ENCODE measurements around the gene NME3. TPM values are rescaled to one million over a fixed set of nuclear protein-coding genes. Genes with fewer than 3 reads are reported as not detected.

Gene NME3
- total and polyA plus RNA-seq, 2 of the 4 experiments (the other 2 are of a cell fraction), result 12.7 to 41.2 TPM

DNA sequence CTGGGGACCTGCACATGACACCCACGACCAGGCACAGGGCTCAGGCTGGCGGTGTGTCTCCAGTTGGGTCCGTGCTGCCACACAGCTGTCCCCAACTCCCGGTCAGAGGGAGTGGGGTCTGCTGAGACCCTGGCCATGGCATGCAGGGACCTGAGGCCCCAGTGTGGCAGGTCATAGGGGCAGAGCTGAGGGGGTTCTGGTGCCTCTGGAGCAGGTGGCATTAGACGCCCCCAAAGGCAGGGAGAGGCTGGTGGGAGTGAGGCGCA is 15.6 kb upstream of the NME3 start:
- no peak overlapping the region for H3K23ac ChIP-seq (ENCODE audit: low read depth, low read length)
- H3K27me3 ChIP-seq (ENCODE audit: control insufficient read depth, insufficient read depth, low read length), result no peaks in the 10 kb centered on the region
- peaks cover 34% of the 10 kb centered on the region for H3K36me3 ChIP-seq (ENCODE audit: control insufficient read depth, insufficient read depth, low read length)
- no peak overlapping the region for H3K27ac ChIP-seq (ENCODE audit: insufficient read depth, low read length)
- ATAC-seq (ENCODE audit: low read depth), result no peak
- H3K9me1 ChIP-seq (ENCODE audit: insufficient read depth, low read length), result peaks cover 4% of the 10 kb centered on the region; the same call in 1 of the 2 replicates
- no peak overlapping the region for H3K9ac ChIP-seq (ENCODE audit: low read depth, low read length)
- no peak overlapping the region for H2BK5ac ChIP-seq (ENCODE audit: low read depth, low read length, poor library complexity, severe bottlenecking)
- no peaks in the 10 kb centered on the region for H3K4me1 ChIP-seq (ENCODE audit: control insufficient read depth, insufficient read depth, low read length)
- no TSS peak for BruUV-seq (replicated peaks)
- no peak overlapping the region for H2BK15ac ChIP-seq (ENCODE audit: low read depth, low read length)
- H3K9me3 ChIP-seq (ENCODE audit: control insufficient read depth, insufficient read depth, low read length), result no peaks in the 10 kb centered on the region
- H4K91ac ChIP-seq (ENCODE audit: insufficient read depth, low read depth, low read length), result no peak overlapping the region
- H3K4ac ChIP-seq (ENCODE audit: low read depth, low read length), result no peak overlapping the region
- 83% methylated on average over 1 of the region's 6 CpGs; no CpG with 5 or more reads in 1 of the 2 experiments for WGBS, 2 experiments (ENCODE audit: extremely low coverage in 2 of 2, insufficient read length in 1 of 2)
- H2AK5ac ChIP-seq (ENCODE audit: low read depth, low read length), result no peak overlapping the region
- H4K20me1 ChIP-seq (ENCODE audit: insufficient read depth, low read length), result peaks cover 38% of the 10 kb centered on the region
- DNase-seq, result no peak
- H2AFZ ChIP-seq (replicated peaks; ENCODE audit: low read length, poor library complexity), result no peak overlapping the region
- no peak overlapping the region for H2AK9ac ChIP-seq (replicated peaks; ENCODE audit: low read depth, low read length, poor library complexity)
- no peak overlapping the region for H3K14ac ChIP-seq (replicated peaks; ENCODE audit: low read depth, low read length)
- TF ChIP-seq SMC3 (IDR thresholded peaks at IDR 0.05; ENCODE audit: low read depth, low read length) (no peak), POLR2A (IDR thresholded peaks at IDR 0.05; ENCODE audit: low read depth, low read length) (no peak), MAZ (IDR thresholded peaks at IDR 0.05; ENCODE audit: borderline replicate concordance, low read depth, low read length) (no peak)
- TF ChIP-seq, protein P1, sequence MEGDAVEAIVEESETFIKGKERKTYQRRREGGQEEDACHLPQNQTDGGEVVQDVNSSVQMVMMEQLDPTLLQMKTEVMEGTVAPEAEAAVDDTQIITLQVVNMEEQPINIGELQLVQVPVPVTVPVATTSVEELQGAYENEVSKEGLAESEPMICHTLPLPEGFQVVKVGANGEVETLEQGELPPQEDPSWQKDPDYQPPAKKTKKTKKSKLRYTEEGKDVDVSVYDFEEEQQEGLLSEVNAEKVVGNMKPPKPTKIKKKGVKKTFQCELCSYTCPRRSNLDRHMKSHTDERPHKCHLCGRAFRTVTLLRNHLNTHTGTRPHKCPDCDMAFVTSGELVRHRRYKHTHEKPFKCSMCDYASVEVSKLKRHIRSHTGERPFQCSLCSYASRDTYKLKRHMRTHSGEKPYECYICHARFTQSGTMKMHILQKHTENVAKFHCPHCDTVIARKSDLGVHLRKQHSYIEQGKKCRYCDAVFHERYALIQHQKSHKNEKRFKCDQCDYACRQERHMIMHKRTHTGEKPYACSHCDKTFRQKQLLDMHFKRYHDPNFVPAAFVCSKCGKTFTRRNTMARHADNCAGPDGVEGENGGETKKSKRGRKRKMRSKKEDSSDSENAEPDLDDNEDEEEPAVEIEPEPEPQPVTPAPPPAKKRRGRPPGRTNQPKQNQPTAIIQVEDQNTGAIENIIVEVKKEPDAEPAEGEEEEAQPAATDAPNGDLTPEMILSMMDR (conservative IDR thresholded peaks at IDR 0.05; ENCODE audit: low read depth, low read length), result no peak
- no peak overlapping the region for H3K18ac ChIP-seq (ENCODE audit: low read depth, low read length)
- H4K8ac ChIP-seq (ENCODE audit: low read depth in 2 of 2, low read length in 2 of 2), result no peak overlapping the region
- peaks cover 12 to 40% of the 10 kb centered on the region in 2 experiments; a peak in 3 of 4 replicates for H3K79me1 ChIP-seq (ENCODE audit: low read depth in 1 of 2, low read length in 2 of 2)
- no peak overlapping the region for H2BK120ac ChIP-seq (ENCODE audit: low read depth, low read length)
- no peak overlapping the region for H3K4me2 ChIP-seq (ENCODE audit: low read depth, low read length)
- POLR2A ChIA-PET (ENCODE audit: unreplicated experiment), result no interaction called here
- dilution Hi-C loops (cut with HindIII; ENCODE audit: low sequenced_read_pairs, unreplicated experiment), result no loop called here
- in situ Hi-C loops (cut with MboI; ENCODE audit: low sequenced_read_pairs), result no loop called here
- CTCF ChIA-PET, result no interaction called here
- no peak overlapping the region for H2BK20ac ChIP-seq (ENCODE audit: low read depth, low read length)
- no peak overlapping the region for H3K56ac ChIP-seq (ENCODE audit: extremely low read depth, insufficient read depth, low read length)
- intact Hi-C loops (cut with micrococcal nuclease), result no loop called here
- H4K5ac ChIP-seq (ENCODE audit: low read depth, low read length), result no peak overlapping the region
- H3K4me3 ChIP-seq (ENCODE audit: insufficient read depth, low read depth, low read length), result no peak overlapping the region
